ENCODE results near the gene OR1C1.
"Not testable (repeated sequence)": the region's sequence is repeated elsewhere in the genome, so short reads cannot be mapped to it uniquely, and the experiment has no call there.

OR1C1 gene

DNA sequence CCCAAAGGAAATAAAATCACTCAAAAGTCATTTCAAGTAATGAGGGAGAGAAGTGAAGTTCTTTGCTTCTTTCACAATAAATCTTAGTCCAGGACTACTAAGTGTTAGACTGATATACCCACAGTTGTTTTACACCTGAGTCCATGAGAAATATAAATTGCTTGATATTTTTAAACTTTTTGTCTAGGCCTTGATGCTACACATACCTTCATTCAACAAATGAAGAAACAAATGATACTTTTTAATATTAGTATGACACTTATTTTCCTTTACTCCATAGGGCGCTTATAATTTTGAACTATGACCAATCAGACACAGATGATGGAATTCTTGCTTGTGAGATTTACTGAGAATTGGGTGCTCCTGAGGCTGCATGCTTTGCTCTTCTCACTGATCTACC lies 22.0 kb downstream of the OR1C1 start, which contains the start of gene OR14K1:
Gene OR14K1, plus strand, starts transcription at position 301 of the 400 bp plus-strand sequence. Its CDS starts 0 bp downstream, at position 301.
- Histone ChIP-seq H3K4me3 (ENCODE audit: low read length) (no peak within 1 kb of the TSS), H3K36me3 (ENCODE audit: control insufficient read depth, insufficient read depth, low read length, severe bottlenecking) (no peaks in the 10 kb centered on the region), H3K4me1 (ENCODE audit: control insufficient read depth, insufficient read depth, low read length) (no peaks in the 10 kb centered on the region), H3K27me3 (replicated peaks; ENCODE audit: control insufficient read depth, insufficient read depth, low read length) (no peaks in the 10 kb centered on the region), H3K9ac (ENCODE audit: low read length) (no peak within 1 kb of the TSS), H3K9me3 (ENCODE audit: control insufficient read depth, low read length) (peaks cover 5% of the 10 kb centered on the region)
- DNase-seq (ENCODE audit: low read depth): no peak

DNA sequence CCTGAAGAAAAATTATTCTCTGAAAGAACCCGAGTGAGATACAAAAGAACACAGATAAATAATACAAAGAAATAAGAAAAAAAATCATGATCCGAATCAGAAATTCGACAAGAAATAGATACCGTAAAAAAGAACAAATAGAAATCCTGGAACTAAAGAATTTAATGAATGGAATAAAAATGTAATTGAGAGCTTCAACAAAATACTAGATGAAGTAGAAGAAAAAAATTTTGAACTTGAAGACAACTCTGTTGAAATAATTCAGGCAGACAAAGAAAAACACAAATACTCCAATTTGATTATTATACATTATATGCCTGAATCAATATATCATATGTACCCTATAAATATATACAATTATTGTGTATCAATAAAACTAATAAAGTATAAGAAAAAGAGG lies 39.1 kb downstream of the OR1C1 start:
- no peak for DNase-seq (ENCODE audit: low read depth)
- H3K4me1 ChIP-seq (ENCODE audit: control insufficient read depth, insufficient read depth, low read length): no peaks in the 10 kb centered on the region
- H3K36me3 ChIP-seq (ENCODE audit: control insufficient read depth, insufficient read depth, low read length, severe bottlenecking): no peaks in the 10 kb centered on the region
- no peak overlapping the region for H3K9ac ChIP-seq (ENCODE audit: low read length)
- no peak overlapping the region for H3K4me3 ChIP-seq (ENCODE audit: low read length)
- peaks cover 10% of the 10 kb centered on the region for H3K9me3 ChIP-seq (ENCODE audit: control insufficient read depth, low read length)
- H3K27me3 ChIP-seq (replicated peaks; ENCODE audit: control insufficient read depth, insufficient read depth, low read length): no peaks in the 10 kb centered on the region

DNA sequence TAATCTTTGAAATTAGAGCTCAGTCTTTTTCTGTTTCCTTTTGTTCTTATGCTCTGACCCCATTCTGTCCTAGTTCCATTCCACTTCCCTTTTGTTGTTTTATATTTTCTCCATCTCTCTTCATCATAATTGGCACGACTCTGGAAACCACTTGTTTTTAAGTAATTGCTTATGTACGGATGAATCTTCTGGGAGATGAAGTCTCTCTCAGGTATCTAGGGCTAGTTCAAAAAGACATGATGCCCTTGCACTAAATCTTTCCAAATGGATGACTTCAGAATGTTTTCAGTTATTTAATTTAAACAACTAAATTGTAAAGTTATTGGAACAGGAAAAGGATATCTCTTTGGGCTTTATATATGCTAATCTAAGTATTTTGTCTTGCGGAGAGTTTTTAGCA lies 43.8 kb downstream of the OR1C1 start, which contains the start of gene OR6F1:
Gene OR6F1, minus strand, starts transcription at position 101 of the 400 bp plus-strand sequence. CDS start 3,891 bp downstream, outside the sequence.
- no peak for DNase-seq (ENCODE audit: low read depth)
- Histone ChIP-seq H3K4me3 (ENCODE audit: low read length) (no peak within 1 kb of the TSS), H3K27me3 (replicated peaks; ENCODE audit: control insufficient read depth, insufficient read depth, low read length) (no peaks in the 10 kb centered on the region), H3K9ac (ENCODE audit: low read length) (no peak within 1 kb of the TSS), H3K4me1 (ENCODE audit: control insufficient read depth, insufficient read depth, low read length) (no peaks in the 10 kb centered on the region), H3K9me3 (ENCODE audit: control insufficient read depth, low read length) (peaks cover 9% of the 10 kb centered on the region), H3K36me3 (ENCODE audit: control insufficient read depth, insufficient read depth, low read length, severe bottlenecking) (no peaks in the 10 kb centered on the region)

DNA sequence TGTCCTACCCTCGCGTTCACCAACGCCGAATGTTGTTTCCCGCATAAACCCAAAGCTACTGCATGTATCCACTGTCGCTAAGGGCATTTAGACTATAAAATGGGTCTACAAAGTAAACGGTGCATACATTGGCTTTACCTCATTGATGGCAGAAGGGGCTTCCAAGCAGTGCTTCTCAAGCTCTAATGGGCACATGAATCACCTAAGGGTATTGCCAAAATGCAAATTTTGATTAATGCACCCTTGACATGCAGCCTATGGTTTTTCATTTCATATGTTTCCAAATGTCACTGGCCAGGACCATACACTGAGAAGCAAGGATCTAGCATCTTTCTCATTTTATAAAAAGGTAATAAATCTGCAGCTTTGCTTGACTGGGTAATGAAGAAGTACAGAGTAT lies 46.6 kb downstream of the OR1C1 start:
- Histone ChIP-seq H3K4me1 (ENCODE audit: control insufficient read depth, insufficient read depth, low read length) (no peaks in the 10 kb centered on the region), H3K9me3 (ENCODE audit: control insufficient read depth, low read length) (no peaks in the 10 kb centered on the region), H3K36me3 (ENCODE audit: control insufficient read depth, insufficient read depth, low read length, severe bottlenecking) (no peaks in the 10 kb centered on the region), H3K9ac (ENCODE audit: low read length) (no peak overlapping the region), H3K27me3 (replicated peaks; ENCODE audit: control insufficient read depth, insufficient read depth, low read length) (no peaks in the 10 kb centered on the region), H3K4me3 (ENCODE audit: low read length) (no peak overlapping the region)
- no peak for DNase-seq (ENCODE audit: low read depth)

DNA sequence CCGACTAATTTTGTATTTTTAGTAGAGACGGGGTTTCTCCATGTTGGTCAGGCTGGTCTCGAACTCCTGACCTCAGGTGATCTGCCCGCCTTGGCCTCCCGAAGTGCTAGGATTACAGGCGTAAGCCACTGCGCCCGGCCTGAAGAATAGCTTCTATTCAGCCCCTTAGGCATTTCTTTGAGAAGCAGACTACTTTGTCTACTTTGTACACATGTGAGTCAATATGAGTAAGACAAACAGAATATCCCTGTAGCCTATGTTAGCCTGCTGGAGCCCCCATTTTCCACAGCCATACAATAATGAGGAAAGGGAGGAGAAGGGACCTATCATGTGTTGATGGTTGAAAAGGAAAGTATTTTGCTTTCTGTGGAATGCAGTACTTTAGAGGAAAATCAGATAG lies 49.7 kb downstream of the OR1C1 start:
- not testable (repeated sequence) for H3K36me3 ChIP-seq (ENCODE audit: control insufficient read depth, insufficient read depth, low read length, severe bottlenecking); H3K9ac ChIP-seq (ENCODE audit: low read length); H3K4me1 ChIP-seq (ENCODE audit: control insufficient read depth, insufficient read depth, low read length); DNase-seq (ENCODE audit: low read depth); H3K4me3 ChIP-seq (ENCODE audit: low read length); H3K27me3 ChIP-seq (replicated peaks; ENCODE audit: control insufficient read depth, insufficient read depth, low read length); H3K9me3 ChIP-seq (ENCODE audit: control insufficient read depth, low read length)
